ENCODE data around the gene DNAJC7.

DNAJC7 gene

DNA sequence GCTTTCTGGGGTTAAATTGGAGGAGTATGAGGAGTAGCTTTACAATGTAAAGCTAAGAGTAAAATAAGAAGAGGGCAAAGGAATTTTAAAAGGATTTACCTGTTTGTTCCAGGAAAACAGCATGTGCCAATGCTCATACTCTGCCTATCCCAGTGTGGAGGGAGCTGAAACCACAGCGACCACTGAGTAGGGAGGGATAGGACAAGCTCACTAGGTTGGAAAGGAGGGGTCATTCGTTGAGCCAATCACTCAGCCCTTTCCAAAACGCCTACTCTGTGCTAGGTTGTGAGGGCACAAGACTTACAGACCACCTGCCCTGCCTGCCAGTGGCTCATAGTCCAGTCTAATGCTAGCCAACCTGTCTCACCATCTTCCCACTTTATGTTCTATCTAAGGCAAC is 1.1 kb upstream of the DNAJC7 start:
- no peak for TF ChIP-seq FOXP2 (optimal IDR thresholded peaks at IDR 0.05; ENCODE audit: borderline replicate concordance, extremely low read depth, extremely low read length, insufficient read depth)
- TF ChIP-seq, protein P1, sequence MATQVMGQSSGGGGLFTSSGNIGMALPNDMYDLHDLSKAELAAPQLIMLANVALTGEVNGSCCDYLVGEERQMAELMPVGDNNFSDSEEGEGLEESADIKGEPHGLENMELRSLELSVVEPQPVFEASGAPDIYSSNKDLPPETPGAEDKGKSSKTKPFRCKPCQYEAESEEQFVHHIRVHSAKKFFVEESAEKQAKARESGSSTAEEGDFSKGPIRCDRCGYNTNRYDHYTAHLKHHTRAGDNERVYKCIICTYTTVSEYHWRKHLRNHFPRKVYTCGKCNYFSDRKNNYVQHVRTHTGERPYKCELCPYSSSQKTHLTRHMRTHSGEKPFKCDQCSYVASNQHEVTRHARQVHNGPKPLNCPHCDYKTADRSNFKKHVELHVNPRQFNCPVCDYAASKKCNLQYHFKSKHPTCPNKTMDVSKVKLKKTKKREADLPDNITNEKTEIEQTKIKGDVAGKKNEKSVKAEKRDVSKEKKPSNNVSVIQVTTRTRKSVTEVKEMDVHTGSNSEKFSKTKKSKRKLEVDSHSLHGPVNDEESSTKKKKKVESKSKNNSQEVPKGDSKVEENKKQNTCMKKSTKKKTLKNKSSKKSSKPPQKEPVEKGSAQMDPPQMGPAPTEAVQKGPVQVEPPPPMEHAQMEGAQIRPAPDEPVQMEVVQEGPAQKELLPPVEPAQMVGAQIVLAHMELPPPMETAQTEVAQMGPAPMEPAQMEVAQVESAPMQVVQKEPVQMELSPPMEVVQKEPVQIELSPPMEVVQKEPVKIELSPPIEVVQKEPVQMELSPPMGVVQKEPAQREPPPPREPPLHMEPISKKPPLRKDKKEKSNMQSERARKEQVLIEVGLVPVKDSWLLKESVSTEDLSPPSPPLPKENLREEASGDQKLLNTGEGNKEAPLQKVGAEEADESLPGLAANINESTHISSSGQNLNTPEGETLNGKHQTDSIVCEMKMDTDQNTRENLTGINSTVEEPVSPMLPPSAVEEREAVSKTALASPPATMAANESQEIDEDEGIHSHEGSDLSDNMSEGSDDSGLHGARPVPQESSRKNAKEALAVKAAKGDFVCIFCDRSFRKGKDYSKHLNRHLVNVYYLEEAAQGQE (IDR thresholded peaks at IDR 0.05; ENCODE audit: insufficient read depth in 1 of 2, low read depth in 2 of 2, low read length in 2 of 2) = no peak
- TF ChIP-seq TAF1 (IDR thresholded peaks at IDR 0.05; ENCODE audit: borderline replicate concordance, insufficient read depth, low read length) = no peak
- no peak for TF ChIP-seq POLR2AphosphoS5 (IDR thresholded peaks at IDR 0.05; ENCODE audit: low read depth, low read length)
- no peak for TF ChIP-seq SIN3A (IDR thresholded peaks at IDR 0.05; ENCODE audit: borderline replicate concordance, insufficient read depth, low read length)

GRCh38 chr17:42017866-42018200 is 594 bp upstream of the DNAJC7 start:
- TF ChIP-seq FOXP2 (optimal IDR thresholded peaks at IDR 0.05; ENCODE audit: borderline replicate concordance, extremely low read depth, extremely low read length, insufficient read depth) (no peak), SIN3A (IDR thresholded peaks at IDR 0.05; ENCODE audit: borderline replicate concordance, insufficient read depth, low read length) (no peak), TAF1 (IDR thresholded peaks at IDR 0.05; ENCODE audit: borderline replicate concordance, insufficient read depth, low read length) (no peak)

DNA sequence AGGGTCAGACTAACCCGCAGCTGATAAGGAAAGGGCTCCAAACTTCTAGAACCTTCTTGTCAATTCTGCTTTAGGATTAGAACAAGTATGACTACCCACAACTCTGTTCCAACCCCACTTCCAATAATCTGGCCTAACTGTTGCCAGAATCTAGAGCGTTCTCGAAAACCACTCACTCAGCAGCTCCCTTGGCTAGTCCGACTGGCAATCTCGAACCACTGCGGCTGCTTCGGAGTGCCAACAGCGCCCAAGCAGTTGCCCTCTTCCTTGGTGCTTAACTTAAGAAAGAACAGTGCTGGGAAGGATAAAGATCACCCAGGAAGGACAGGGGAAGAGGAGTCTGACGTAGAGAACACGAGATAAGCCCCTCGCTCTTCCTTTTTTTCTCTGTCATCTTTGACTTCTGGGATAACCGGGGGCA is 818 bp downstream of the DNAJC7 start:
- TF ChIP-seq TAF1 (IDR thresholded peaks at IDR 0.05; ENCODE audit: borderline replicate concordance, insufficient read depth, low read length) = no peak
- TF ChIP-seq SIN3A (IDR thresholded peaks at IDR 0.05; ENCODE audit: borderline replicate concordance, insufficient read depth, low read length) = no peak
- TF ChIP-seq POLR2AphosphoS5 (IDR thresholded peaks at IDR 0.05; ENCODE audit: low read depth, low read length) = no peak
- no peak for TF ChIP-seq FOXP2 (optimal IDR thresholded peaks at IDR 0.05; ENCODE audit: borderline replicate concordance, extremely low read depth, extremely low read length, insufficient read depth)
- TF ChIP-seq, protein P1 (IDR thresholded peaks at IDR 0.05; ENCODE audit: insufficient read depth in 1 of 2, low read depth in 2 of 2, low read length in 2 of 2) = no peak

DNA sequence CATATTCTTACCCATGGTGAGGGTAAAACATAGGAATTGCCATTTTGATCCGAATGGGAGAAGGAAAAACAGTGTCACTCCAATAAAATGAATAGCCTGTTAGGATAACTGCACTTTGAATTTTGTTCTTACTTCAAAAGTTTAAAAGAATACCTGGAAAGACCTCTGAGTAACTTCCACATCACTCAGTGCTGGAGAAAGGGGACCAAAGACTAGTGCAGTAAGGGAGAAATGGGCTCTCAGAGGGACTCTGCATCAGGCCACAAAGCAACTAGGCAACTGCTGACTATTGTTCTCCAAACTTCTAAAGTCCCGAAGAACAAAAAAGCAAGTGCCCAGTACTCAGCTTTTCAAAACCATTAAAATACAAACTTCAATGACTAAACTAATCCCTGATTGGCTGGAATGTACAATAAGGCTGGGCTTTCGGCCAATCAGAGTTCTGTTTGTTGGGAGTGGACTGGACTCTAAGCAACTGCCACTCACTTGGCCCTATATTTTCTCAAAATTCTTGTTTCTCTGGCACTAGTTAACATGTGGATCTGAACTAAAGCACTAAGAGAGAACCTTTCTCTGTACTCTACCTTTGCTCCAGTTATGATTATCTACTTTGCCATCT is 6.2 kb downstream of the DNAJC7 start:
- TF ChIP-seq, protein P1 (IDR thresholded peaks at IDR 0.05; ENCODE audit: insufficient read depth in 1 of 2, low read depth in 2 of 2, low read length in 2 of 2) = no peak

DNA sequence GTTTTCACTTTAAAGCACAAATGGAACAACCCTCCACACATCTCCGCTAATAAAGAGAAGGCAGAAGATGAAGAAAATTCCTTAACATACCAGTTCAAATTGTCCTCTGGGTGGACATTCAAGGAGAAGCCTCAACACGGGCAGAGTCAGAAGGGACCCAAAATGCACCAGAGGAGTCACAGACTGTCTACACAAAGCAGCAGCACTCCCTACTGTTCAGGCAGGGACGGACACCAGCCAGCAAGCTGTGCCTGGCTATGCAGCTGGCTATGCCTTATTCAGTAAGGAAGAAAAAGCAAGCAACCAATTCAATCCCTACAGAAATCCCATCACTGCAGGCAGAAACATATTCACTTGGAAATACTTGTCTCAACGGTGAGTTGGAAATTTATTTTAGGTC is 8.1 kb downstream of the DNAJC7 start:
- TF ChIP-seq TAF1 (IDR thresholded peaks at IDR 0.05; ENCODE audit: borderline replicate concordance, insufficient read depth, low read length) = no peak
- TF ChIP-seq, protein P1 (IDR thresholded peaks at IDR 0.05; ENCODE audit: insufficient read depth in 1 of 2, low read depth in 2 of 2, low read length in 2 of 2) = no peak
- no peak for TF ChIP-seq SIN3A (IDR thresholded peaks at IDR 0.05; ENCODE audit: borderline replicate concordance, insufficient read depth, low read length)

Data from PFSK-1 (cell line).